GM19438 (cell line): ENCODE data around the gene GPAT2.
"Not testable (repeated sequence)": the region's sequence is repeated elsewhere in the genome, so short reads cannot be mapped to it uniquely, and the experiment has no call there.

Experiments used
- ATAC-seq: cut with Tn5 transposase; IDR thresholded peaks from one replicate; pipeline ENCODE4 v1.9.1; 2021; ENCODE audit warnings: low read depth; ENCODE audit not compliant: unreplicated experiment

Gene GPAT2

DNA sequence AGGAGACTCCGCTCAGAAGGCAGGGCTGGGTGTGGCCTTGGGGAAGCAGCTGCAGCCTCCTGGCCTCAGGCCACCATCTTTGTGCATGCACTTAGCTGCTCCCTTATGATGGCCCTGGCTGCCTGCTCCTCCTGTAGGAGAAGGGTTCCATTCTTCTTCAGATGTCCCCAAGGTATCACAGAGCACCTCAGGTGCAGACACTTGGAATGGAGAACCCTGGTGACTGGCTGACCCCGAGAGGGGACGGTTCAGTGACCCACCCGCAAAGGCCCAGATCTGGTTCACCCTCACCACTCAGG is 9.6 kb downstream of the GPAT2 start:
- ATAC-seq, result no peak

DNA sequence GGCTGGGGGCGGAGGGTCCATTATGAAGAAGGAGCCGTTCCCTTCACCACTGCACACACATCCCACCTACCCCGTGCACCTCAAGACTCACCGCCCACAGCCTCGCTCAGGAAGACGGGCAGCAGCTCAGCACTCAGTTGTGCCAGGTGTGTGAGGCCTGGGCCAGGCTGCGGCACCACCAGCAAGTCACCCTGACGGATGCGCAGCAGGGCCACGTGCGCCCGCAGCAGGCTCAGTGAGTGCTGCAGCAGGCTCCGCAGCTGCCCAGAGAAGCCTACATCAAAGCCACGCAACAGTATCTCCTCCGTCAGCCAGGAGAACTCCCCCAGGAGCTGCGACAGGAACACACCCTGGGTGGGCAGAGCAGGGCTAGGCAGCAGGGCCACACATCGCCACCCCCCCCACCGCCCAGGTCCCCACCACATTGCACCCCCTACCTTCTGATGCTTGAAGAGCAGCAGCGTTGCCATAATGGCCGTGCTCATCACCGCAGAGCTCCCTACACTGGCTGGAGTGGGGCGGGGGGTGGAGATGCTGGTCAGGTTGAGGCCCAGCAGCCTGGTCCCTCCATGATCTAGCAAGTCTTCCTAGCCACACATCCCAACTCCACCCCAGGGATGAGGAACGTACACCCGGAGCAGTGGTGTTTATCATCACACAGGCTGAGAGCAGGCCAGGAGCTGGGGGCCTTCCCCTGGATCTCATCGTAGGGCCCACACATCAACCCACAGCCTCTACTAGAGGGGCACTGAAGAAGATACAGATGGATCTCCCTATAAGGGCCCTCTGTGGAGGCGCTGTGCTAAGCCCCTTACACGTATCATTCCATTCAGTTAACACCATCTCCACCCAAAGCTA is 10.2 kb downstream of the GPAT2 start:
- ATAC-seq, result no peak

DNA sequence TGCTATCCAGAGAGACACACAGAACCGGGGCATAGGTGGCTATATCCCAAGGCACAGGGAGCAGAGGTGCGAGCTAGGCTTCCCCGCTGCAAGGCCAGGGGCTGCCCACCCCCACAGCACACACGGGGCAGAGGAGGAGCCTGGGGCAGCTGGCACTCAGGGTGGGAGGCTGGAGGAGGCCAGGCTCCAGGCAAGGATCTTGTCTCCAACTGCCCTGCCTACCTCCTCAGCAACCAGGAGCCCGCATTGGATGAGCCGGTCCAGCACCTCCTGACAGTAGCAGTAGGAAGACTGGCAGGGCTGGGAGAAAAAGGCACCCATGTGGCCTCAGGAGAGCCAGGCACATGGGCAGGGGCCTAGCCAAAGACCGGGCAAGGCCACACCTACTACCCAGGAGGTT is 11.0 kb downstream of the GPAT2 start:
- ATAC-seq, result not testable (repeated sequence)

DNA sequence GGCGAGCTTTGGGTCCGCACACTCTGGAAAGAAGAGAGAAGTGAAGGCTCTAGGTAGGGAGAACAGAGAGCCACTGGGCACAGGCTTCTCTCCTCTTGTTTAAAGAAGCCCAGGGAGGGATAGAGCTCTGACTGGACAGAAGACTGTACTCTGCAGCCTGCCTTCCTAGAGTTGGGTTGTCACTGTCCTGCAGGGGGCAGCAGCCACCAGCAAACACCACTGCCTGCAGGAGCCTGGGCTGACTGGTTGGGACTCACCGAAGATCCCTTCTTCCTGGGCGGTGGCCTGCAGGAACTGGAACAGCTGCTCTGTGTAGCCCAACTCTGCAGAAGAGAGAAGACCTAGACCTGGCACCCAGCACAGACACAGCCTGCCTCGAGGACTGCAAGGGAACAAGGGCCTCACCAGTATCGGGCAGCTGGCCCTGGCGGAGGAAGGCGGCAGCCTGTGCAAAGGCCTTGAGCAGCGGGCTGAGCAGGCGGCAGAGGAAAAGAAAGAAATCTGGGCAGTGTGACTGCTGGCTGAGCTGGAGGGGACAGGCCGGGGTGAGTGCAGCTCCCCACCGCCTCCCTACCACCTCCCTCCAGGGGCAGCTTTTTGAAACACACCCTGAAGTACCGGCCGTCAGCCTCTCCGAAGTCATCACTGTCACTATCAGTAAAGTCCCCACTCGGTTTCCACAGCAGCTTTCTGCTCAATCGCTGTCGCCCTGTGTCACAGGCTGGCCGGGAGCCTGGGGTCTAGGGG is 11.8 kb downstream of the GPAT2 start:
- ATAC-seq, result peak; percentile 83

DNA sequence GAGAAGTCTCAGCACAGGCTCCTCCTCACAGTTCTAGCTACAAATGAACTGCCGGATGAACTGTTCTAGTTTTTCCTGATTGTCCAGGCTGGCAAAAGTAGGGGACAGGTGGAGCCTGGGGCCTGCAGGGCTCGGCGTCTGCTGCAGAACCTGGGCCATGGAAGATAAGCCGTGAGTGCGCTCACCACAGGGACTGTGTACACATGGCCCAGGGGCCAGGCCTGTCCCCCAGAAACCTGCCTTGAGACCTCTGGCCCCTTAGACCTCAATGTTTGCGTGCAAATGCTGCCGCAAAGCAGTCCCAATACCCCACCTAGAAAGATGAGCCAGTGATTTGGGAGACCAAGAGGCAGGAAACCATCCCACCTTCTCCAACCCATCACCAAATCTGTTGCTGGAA is 12.6 kb downstream of the GPAT2 start:
- not testable (repeated sequence) for ATAC-seq

DNA sequence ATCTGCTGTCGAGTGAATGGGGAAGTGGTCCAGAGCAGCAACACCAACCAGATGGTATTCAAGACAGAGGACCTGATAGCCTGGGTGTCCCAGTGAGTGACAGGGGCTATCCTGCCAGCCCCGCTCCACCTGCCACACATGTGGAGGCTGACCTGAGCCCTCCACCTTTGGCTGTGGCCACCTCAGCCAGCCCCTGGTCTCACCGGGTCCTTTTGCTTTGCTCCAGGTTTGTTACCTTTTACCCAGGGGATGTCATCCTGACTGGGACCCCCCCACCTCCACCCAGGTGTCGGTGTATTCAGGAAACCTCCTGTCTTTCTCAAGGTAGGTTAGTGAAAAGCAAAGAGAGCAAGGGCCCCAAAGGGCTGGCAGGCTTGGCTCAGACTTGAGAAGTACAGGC is 13.6 kb downstream of the GPAT2 start:
- ATAC-seq, result not testable (repeated sequence)

DNA sequence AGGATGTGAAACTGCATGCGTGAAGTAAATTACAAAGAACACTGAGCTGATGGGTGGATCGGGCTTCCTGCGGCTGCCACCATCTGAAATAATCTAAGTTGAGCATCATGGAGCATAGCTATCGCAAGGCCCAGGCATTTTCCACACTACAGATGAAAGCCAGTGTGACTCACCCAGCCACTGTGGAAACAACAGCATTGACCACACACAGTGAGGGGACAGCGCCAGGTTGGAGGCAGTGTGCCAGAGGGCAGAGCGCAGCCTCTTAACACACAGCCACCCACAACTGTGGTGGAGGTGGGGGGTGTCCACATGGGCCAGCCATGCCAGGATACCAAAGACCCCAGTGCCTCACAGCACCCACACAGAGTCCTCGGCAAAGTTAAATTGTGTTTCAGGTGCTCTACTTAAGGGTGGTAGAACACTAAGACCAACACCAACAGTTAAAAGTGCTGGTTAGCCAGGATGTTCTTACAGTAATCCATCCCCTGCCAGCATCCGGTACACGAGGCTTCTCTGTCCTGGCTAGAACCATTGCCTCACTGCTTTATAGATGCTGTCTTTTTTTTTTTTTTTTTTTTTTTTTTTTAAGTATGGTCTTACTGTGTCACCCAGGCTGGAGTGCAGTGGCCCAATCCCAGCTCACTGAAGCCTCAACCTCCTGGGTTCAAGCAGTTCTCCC is 14.7 kb downstream of the GPAT2 start:
- ATAC-seq, result not testable (repeated sequence)

DNA sequence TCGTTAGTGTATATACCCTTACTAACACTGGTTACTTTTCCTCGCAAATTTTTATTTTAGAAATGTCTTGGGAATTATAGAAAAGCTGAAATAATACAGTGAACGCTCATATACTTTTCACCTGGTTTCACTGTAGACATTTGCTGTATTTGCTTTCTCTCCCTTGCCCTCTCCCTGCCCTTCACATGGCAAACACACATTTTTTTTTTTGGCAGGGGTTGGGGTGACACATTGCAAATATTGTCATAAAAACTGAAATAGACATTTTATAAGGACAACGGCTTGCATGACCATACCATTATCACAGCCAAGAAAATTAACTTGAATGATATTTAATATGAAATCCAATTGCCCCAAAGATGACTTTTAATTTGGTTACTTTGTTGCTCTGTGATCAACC is 18.4 kb downstream of the GPAT2 start:
- not testable (repeated sequence) for ATAC-seq

DNA sequence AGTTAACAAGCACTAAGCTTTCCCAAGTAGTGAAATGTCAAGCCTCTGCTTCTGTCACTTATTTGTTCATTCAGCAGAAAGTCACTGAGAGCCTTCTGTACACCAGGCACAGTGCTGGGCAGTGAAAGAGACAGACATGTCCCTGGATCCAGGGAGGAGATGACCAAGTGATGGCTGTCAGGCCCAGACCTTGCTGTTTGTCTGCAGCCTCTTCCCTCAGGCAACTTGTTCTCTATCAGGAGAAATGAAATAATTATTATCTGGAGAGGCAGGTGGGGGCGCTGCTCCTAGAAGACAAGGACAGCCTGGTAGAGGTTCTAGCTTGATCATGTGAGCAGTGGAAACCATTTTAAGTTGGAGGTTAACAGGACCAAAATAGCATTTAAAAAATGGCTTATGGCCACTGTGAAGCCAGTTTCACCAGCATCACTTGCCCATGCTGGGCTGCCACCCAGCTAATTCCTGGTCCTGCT is 21.9 kb downstream of the GPAT2 start:
- ATAC-seq, result not testable (repeated sequence)

DNA sequence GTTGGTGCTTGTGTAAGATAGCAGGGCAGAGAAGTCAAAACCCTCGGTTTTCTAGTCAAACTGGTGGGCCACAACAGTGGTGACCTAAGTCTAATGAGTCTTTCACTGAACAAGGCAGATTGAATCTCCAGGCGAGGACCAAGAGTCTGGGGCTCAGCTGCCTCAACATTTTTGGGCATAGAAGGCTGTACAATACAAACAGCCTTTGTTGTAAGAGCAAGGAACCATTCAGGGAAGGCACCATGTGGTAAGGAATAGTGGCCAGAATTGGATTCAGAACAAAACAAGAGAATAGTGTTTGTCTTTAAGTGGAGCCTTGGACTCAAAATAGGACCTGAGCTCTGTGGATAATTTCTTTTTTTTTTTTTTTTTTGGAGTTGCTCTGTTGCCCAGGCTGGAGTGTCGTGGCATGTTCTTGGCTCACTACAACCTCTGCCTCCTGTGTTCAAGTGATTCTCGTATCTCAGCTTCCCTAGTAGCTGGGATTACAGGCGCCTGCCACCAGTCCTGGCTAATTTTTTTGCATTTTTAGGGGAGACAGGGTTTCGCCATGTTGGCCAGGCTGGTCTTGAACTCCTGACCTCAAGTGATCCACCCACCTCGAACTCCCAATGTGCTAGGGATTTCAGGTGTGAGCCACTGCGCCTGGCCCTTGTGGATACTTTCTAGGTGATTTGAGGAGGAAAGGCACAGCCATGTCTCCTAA is 22.5 kb downstream of the GPAT2 start:
- not testable (repeated sequence) for ATAC-seq

DNA sequence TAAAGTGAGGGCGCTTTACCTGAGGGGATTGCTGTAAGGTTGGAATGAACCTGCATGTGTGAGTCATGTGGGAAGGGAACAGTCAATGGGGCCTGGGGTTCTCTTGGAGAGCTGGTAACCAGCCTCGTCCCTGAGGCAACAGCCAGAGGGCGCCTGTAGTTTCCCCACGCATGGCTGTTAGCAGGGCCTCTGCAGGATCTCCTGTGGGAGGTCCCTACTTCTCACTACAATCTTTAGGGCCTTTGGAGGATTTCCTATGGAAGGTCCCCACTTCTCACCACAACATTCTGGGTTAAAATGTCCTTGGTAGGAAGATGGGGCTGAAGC is 23.6 kb downstream of the GPAT2 start:
- not testable (repeated sequence) for ATAC-seq

DNA sequence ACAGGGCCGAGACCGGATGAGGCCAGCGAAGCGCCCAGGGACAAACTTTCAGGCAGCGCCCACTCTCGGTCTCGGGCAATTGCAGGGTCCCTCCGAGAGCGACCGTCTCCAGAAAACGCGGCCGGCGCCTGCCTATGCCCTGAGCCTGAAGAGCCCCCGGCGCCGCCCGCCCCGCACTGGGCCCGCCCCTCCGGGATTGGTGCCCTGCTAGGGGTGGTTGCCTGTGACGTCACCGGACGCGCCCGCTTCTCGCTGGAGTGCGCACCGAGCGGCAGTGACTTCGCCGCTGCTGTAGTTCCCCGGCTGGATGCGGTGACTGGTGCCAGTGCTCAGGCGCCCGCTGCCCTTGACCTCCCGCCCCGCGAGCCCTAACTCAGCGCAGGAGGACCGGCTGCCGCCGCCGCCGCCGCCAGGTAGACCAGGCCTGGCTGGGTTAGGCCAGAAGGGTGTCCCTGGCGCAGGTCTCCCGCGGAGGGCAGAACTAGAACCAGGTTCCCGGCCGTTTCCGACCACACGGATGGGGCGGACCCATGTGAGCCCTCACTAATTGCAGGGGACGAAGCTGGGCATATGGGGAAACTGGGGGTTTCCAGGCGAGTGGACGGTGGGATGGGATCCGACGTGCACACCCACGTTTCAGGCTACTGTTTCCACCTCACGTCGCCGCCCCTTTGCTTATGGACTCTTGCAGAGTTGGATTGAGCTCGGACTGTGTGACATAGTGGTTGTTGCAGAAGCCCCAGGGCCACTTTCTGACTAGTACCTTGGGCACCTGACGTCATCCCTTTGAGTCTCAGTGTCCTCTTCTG is 24.2 kb downstream of the GPAT2 start:
- peak; percentile 97 for ATAC-seq

DNA sequence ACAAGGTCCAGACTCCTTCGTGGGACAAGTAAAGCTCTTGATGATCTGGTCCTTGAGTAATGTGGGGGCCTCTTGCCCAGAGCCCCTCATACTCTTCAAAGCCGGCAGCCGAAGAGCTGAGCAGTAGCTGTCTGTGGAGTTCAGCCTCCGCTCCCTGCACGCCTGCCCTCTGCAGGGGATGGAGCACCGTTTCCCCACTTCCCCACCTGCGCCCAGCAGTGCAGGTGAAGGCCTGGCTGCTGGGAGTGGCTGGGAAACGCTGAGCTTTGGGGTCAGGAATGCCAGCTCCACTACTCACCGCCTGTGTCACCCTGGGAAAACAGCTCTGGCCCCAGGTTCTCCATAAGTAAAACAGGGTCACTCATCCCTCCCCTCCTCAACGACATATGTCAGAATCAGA is 24.9 kb downstream of the GPAT2 start:
- not testable (repeated sequence) for ATAC-seq

DNA sequence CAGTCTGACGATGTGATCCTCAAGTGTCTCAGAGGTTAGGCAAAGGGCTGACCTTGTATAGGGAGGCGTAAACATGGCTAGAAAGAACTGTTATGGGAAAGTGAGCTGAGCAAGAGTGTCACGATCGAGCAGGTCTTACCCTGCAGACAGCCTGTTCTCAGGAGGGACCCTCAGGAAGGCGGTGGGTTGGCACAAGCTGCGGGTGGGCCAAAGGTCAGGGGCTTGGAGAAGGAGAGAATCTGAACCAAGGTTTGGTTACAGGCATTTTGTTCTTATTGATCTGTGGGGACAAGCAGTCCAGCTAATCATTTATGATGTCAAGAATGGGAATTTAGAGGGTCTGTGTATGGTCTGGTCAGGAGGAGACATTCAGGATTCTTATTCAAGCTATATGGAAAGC is 26.7 kb downstream of the GPAT2 start:
- ATAC-seq, result not testable (repeated sequence)

DNA sequence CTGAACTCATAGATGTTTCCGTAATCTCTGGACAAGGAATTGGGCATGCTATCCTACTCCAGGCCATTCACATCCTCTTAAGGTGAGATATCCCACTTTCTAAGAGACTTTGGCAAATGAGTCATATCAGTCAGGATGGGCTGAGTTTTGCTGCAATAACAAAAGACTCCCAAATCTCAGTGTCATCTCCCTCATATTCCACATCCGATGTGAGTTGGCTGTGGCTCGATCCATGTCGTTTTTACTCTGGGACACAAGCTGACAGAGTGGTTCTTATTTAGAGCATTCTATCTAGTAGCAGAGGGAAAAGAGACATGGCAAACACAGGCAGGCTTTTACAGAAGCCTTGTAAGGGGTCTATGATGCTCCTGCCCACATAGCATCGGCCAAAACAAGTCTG is 28.5 kb downstream of the GPAT2 start:
- not testable (repeated sequence) for ATAC-seq

DNA sequence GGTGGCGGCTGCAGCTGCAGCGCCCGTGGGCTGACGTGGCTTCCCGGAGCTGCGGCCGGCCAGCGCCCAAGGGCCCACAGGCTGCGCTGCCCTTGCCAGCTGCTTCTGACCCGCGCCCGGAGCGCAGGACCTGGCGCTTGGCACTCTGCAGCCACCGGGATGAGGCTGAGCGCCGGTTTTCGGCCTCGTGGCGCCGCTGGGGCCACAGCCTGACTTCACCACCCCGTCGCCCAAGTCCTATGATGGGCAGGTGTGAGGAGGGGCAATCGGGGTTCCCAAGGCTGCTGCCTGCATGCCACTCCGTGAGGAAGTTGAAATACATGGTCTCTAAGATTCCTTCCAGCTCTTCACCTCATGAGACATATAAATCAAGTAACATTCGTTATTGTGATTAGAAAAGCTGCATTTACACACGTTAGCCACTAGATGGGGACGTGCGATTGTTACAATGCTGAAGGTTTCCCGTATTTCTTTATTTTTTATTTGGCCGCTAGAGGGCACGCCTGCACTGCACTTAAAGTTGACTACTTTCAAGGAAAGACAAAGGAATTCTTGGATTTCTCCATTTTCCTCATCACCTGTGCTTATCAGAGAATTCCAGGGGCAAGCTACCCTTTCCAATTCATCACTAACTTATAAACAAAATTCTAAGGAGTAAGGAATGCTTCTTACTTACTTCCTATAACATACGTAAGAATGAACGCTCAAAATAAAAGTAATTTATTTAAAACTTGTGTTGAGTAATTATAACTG is 42.0 kb downstream of the GPAT2 start:
- ATAC-seq, result peak; percentile 46

DNA sequence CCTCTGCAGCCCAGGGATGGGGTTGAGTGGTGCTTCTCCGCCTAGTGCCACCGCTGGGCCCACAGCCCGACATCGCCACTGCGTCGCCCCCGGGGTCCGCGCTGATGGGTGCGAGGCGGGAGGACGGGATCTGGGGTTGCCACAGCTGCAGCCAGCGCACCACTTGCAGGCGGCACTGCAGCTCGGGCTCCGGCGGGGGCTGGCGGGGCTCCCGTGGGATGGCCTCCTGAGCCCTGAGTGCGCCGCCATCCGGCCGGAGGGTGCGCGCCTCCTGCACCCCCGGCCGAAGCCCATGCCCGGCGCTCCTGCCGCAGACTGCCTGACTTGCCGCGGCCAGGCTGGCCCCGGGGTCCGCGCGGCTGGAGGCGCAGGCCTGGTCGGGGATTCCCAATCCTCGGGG is 42.6 kb downstream of the GPAT2 start:
- ATAC-seq, result peak; percentile 48

DNA sequence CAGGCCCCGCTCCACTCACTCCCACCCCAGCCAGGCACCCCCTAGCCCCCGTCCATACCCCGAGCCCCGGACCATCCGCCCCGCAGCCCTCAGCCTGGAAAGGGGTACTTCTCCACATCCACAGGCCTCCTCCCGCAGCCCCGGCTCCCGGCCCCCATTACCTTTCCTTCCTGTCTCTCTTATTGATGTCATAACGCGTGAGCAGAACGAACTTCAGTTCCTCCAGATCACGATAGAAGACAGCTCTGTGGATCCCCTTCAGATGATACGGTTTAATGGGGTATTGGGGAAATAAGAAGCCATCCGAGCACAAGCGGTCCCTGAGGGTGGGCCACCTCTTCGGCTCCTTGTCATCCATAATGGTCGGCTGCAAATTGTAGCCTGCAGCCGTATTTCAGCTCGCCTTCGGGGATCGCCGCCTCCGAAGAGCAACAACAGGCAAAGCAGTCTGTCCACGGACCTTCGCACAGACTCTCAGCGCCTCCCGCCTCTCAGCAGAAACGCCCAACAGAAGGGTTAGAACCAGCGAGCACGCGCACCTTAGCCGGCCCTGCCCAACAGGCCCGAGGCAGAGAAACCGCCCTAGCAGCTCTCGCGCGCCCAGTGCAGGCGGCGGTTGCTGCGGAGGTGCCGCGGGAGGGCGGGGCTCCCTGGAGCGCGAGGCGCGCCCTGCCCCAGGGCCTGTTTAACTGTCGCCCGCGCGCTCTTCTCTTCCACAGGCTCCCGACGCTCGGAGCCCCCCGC is 43.2 kb downstream of the GPAT2 start, which contains the start of gene ANKRD36C:
ANKRD36C (minus strand) TSS at position 474 of the 744 bp plus-strand sequence; CDS start at position 358, 116 bp downstream.
- ATAC-seq, result peak; percentile 87
